Thoracic aorta (tissue), 2 donors: ENCODE data around the gene TRPV5. TPM values are rescaled to one million over a fixed set of nuclear protein-coding genes. Genes with fewer than 3 reads are reported as not detected.

Source experiments
- ATAC-seq: fragments of 150-250 bp; one replicate; pipeline ENCODE4 v1.8.0; 2017; ENCODE audit warnings: low read depth; ENCODE audit not compliant: insufficient number of reproducible peaks, low FRiP score
- DNase-seq: peaks from one replicate; pipeline ENCODE4 v3.0.0-alpha.2; 2020; ENCODE audit warnings: low spot score
- H3K27ac ChIP-seq, 2 donors: fragments of 200-600 bp; sonication (generic); 1 replicate in 1 of 2; 2 replicates in 1 of 2; pipeline ENCODE4 v1.5.1; 2016; ENCODE audit warnings: mild to moderate bottlenecking in 2 of 2, moderate library complexity in 2 of 2
- H3K27me3 ChIP-seq: fragments of 200-600 bp; sonication (generic); replicated peaks from 2 replicates; pipeline ENCODE4 v1.6.0; 2016; ENCODE audit warnings: mild to moderate bottlenecking; ENCODE audit not compliant: insufficient read depth
- H3K36me3 ChIP-seq: fragments of 200-600 bp; sonication (generic); one replicate; pipeline ENCODE4 v1.5.1; 2016
- H3K4me1 ChIP-seq, 2 donors: fragments of 200-600 bp; sonication (generic); 1 replicate in 1 of 2; 2 replicates in 1 of 2; pipeline versions ENCODE4 v1.5.1 to v1.6.0; 2016; ENCODE audit warnings: low read depth in 2 of 2, mild to moderate bottlenecking in 1 of 2; ENCODE audit not compliant: control insufficient read depth in 1 of 2
- H3K4me3 ChIP-seq: fragments of 200-600 bp; sonication (generic); 2 replicates; pipeline ENCODE4 v1.5.1; 2016; ENCODE audit warnings: mild to moderate bottlenecking
- H3K9me3 ChIP-seq: fragments of 200-600 bp; sonication (generic); 2 replicates; pipeline ENCODE4 v1.5.1; 2016
- total RNA-seq, 2 donors: library from RNA; depleted of rRNA; stranded (reverse); fragments of >200 nt; gene quantifications; one replicate each; pipeline versions ENCODE4 v1.1.0 to v1.2.3, GENCODE V29; 2016
- TF ChIP-seq, protein P1 (sequence below): fragments of 200-600 bp; sonication (generic); IDR thresholded peaks from one replicate; pipeline ENCODE4 v1.5.1; 2019; ENCODE audit warnings: antibody characterized with exemption

Gene TRPV5
- total RNA-seq, 2 donors from 2014 or later: not detected

DNA sequence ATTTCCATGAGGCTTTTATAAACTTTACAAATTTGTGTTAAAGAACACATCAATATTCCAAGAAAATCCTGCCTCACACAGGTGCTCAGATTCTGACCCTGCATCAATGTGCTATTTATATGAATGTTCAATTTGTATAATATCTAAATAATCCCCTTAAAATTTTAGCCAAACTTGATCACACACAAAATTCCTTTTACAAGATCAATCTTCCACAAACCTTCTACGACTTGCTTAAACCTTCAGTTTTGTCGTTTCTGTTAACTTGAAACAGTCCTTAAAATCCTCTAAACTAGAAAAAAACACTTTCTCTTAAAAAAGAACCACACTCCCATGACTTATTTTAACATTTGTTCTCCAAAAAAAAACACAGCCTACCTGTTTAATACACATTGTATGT is 27.8 kb downstream of the TRPV5 start:
- no peaks in the 10 kb centered on the region for H3K4me1 ChIP-seq

DNA sequence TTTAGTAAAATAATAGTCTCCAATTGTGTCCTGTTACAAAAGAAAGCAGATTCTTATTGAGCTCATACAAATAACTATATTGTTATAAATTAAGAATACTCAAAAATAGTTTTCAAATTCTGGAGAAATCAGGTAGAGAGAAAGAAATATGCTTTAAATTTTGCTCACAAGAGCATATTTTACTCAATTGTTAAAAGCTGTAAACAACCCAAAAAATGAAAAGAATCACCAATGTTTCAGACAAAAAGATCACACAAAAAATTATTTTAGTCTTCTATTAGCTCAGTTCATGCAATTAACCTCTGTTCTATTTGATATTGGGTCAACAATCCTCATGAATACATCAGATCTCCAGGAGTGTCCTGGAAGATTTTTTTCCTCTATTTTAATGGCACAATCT is 29.4 kb downstream of the TRPV5 start:
- TF ChIP-seq, protein P1, sequence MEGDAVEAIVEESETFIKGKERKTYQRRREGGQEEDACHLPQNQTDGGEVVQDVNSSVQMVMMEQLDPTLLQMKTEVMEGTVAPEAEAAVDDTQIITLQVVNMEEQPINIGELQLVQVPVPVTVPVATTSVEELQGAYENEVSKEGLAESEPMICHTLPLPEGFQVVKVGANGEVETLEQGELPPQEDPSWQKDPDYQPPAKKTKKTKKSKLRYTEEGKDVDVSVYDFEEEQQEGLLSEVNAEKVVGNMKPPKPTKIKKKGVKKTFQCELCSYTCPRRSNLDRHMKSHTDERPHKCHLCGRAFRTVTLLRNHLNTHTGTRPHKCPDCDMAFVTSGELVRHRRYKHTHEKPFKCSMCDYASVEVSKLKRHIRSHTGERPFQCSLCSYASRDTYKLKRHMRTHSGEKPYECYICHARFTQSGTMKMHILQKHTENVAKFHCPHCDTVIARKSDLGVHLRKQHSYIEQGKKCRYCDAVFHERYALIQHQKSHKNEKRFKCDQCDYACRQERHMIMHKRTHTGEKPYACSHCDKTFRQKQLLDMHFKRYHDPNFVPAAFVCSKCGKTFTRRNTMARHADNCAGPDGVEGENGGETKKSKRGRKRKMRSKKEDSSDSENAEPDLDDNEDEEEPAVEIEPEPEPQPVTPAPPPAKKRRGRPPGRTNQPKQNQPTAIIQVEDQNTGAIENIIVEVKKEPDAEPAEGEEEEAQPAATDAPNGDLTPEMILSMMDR: no peak
- DNase-seq (no peak), ATAC-seq (no peak)
- Histone ChIP-seq H3K36me3 (no peaks in the 10 kb centered on the region), H3K4me3 (no peak overlapping the region), H3K4me1 (no peaks in the 10 kb centered on the region), H3K27me3 (no peaks in the 10 kb centered on the region), H3K27ac (no peak overlapping the region), H3K9me3 (no peaks in the 10 kb centered on the region)

More for the DNA sequence above, 27.8 kb downstream of the TRPV5 start:
- TF ChIP-seq, protein P1: no peak
- Histone ChIP-seq H3K36me3 (no peaks in the 10 kb centered on the region), H3K27me3 (no peaks in the 10 kb centered on the region), H3K4me3 (no peak overlapping the region), H3K9me3 (no peaks in the 10 kb centered on the region), H3K27ac (no peak overlapping the region)
- ATAC-seq (no peak), DNase-seq (no peak)

DNA sequence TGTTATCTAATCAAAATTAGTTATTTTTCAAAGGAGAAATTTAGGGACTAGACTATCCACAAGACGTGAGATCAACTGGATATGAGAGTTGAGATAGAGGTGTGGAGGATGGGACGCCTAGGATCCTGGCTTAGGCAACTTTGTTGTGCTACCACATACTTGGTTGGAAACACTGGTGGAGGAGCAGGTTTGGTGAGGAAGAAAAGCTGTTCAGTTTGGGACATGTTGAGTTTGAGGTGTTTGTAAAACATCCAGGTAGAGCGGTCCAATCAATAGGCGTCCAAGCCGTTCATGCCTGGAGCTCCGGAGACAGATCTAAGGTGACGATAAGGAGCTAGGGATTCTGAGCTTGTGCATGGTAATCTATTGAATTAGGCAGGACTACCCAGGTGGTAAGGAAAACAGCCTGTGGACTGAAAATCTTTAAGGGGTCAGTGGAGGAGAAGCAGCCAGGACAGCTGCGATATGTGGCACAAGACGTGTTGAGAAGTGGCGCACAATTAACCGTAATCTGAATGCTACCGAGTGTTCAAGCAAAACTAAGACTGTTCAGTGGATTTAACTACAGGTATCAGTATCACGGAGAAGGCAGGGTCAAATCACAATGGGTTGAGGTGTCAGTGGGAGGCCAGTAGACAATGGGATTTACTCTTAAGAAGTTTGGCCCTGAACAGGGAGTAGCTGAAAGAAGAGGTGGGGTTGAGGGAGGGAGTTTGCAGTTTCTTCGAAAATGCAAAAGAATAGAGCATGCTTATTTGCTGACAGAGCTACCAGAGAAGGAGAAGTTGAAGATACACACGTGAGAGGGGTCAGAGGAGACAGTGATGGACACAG is 31.9 kb downstream of the TRPV5 start:
- DNase-seq (no peak), ATAC-seq (no peak)
- Histone ChIP-seq H3K4me3 (no peak overlapping the region), H3K27me3 (no peaks in the 10 kb centered on the region), H3K27ac (no peak overlapping the region), H3K4me1 (no peaks in the 10 kb centered on the region), H3K9me3 (no peaks in the 10 kb centered on the region), H3K36me3 (no peaks in the 10 kb centered on the region)
- TF ChIP-seq, protein P1: no peak

DNA sequence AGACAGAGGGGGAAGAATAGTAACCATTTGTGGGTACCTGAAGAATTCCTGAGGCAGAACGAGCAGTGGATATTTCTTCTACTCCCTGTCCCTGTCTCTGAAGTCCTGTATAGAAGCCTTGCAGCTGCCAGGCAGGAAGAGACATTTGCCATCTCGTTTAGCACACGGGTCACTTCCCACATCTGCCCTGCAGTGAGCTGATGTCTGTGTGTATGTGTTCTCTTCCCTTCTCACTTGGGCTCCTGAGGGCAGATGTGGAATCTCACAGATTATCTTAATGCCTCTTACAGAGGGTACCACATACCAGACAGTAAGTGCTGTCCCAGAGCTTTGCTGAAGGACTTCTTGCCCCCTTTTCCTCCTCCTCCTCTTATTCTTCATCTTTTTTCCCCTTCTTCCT is 33.9 kb downstream of the TRPV5 start:
- no peak for ATAC-seq
- H3K4me3 ChIP-seq: no peak overlapping the region
- no peaks in the 10 kb centered on the region for H3K4me1 ChIP-seq
- no peaks in the 10 kb centered on the region for H3K27me3 ChIP-seq
- no peak for DNase-seq
- H3K36me3 ChIP-seq: no peaks in the 10 kb centered on the region
- no peak overlapping the region for H3K27ac ChIP-seq
- TF ChIP-seq, protein P1: no peak
- H3K9me3 ChIP-seq: no peaks in the 10 kb centered on the region

DNA sequence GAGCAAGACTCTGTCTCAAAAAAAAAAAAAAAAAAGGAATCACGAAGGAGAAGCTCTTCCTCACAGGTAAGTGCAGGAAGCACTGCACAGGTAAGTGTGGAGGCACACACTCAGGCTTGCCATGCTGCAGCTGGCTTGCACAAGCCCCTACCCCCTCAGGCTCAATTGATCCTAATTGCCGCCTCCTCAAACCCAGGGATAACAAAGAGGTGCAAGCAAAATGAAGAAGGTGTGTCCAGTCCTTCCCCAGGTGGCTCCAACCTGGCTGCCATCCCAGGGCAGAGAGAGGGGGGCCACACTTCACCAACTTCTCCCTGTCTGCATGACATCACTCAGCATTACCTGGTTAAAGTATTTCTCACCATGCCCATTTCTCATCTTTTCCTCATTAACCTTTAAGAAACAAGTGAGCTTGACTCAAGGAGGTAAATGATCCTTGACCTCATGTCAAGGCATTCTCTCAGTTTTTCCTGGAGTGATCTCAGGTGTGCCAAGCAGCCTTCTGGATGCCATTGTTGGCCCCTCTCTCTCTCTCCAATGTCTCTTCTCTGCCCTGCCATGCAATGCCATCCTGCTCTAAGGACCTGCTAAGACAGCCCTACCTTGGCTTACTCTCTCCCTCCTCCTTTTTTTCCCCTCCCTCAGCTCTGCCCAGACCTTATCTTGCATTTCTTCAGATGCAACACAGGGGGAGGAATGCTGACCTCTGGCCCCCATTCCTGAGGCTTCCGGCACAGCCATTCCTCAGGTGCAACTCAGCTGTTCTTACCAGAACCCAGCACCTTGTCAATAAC is 35.0 kb downstream of the TRPV5 start:
- H3K4me1 ChIP-seq: no peaks in the 10 kb centered on the region
- no peak overlapping the region for H3K4me3 ChIP-seq
- DNase-seq: no peak
- H3K27me3 ChIP-seq: no peaks in the 10 kb centered on the region
- H3K9me3 ChIP-seq: no peaks in the 10 kb centered on the region
- TF ChIP-seq, protein P1: no peak
- no peak for ATAC-seq
- H3K27ac ChIP-seq: no peak overlapping the region
- no peaks in the 10 kb centered on the region for H3K36me3 ChIP-seq
